Measurements from ENCODE around the gene TAS2R50. TPM values are rescaled to one million over a fixed set of nuclear protein-coding genes. Genes with fewer than 3 reads are reported as not detected.

Gene TAS2R50
- total and polyA plus RNA-seq, 4 donors: 0.89 to 7.8 TPM; not detected in 2

GRCh38 chr12:10994307-10994706, 7.6 kb upstream of the TAS2R50 start:
- Histone ChIP-seq H3K9ac (ENCODE audit: low read depth in 1 of 2, low read length in 2 of 2) (no peak overlapping the region), H3K4me3 (ENCODE audit: low read depth in 1 of 3, low read length in 3 of 3) (no peak overlapping the region), H3K27me3 (ENCODE audit: control insufficient read depth in 4 of 4, insufficient read depth in 4 of 4, low read length in 3 of 4) (no peaks in the 10 kb centered on the region), H3K9me3 (ENCODE audit: control insufficient read depth in 4 of 4, low read length in 3 of 4) (peaks cover 0 to 5% (median 0%) of the 10 kb centered on the region in 4 donors), H3K4me1 (ENCODE audit: control insufficient read depth in 4 of 4, insufficient read depth in 4 of 4, low read length in 3 of 4) (no peaks in the 10 kb centered on the region), H3K27ac (ENCODE audit: low read depth in 1 of 2, low read length in 2 of 2) (no peak overlapping the region), H3K36me3 (ENCODE audit: control insufficient read depth in 4 of 4, insufficient read depth in 3 of 4, low read depth in 1 of 4, low read length in 3 of 4) (peaks cover 0 to 6% (median 3%) of the 10 kb centered on the region in 4 donors)
- DNase-seq (ENCODE audit: low spot score): no peak
- TF ChIP-seq, protein P1, sequence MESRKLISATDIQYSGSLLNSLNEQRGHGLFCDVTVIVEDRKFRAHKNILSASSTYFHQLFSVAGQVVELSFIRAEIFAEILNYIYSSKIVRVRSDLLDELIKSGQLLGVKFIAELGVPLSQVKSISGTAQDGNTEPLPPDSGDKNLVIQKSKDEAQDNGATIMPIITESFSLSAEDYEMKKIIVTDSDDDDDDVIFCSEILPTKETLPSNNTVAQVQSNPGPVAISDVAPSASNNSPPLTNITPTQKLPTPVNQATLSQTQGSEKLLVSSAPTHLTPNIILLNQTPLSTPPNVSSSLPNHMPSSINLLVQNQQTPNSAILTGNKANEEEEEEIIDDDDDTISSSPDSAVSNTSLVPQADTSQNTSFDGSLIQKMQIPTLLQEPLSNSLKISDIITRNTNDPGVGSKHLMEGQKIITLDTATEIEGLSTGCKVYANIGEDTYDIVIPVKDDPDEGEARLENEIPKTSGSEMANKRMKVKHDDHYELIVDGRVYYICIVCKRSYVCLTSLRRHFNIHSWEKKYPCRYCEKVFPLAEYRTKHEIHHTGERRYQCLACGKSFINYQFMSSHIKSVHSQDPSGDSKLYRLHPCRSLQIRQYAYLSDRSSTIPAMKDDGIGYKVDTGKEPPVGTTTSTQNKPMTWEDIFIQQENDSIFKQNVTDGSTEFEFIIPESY (IDR thresholded peaks at IDR 0.05): no peak
- no peak for TF ChIP-seq GABPA (IDR thresholded peaks at IDR 0.05 in 1 of 2, conservative IDR thresholded peaks at IDR 0.05 in 1 of 2)
- TF ChIP-seq TAF1 (conservative IDR thresholded peaks at IDR 0.05): no peak
- no peak for TF ChIP-seq HNF4A (conservative IDR thresholded peaks at IDR 0.05)
- TF ChIP-seq, protein P2, sequence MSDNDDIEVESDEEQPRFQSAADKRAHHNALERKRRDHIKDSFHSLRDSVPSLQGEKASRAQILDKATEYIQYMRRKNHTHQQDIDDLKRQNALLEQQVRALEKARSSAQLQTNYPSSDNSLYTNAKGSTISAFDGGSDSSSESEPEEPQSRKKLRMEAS (IDR thresholded peaks at IDR 0.05): no peak
- TF ChIP-seq, protein P3, sequence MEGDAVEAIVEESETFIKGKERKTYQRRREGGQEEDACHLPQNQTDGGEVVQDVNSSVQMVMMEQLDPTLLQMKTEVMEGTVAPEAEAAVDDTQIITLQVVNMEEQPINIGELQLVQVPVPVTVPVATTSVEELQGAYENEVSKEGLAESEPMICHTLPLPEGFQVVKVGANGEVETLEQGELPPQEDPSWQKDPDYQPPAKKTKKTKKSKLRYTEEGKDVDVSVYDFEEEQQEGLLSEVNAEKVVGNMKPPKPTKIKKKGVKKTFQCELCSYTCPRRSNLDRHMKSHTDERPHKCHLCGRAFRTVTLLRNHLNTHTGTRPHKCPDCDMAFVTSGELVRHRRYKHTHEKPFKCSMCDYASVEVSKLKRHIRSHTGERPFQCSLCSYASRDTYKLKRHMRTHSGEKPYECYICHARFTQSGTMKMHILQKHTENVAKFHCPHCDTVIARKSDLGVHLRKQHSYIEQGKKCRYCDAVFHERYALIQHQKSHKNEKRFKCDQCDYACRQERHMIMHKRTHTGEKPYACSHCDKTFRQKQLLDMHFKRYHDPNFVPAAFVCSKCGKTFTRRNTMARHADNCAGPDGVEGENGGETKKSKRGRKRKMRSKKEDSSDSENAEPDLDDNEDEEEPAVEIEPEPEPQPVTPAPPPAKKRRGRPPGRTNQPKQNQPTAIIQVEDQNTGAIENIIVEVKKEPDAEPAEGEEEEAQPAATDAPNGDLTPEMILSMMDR (IDR thresholded peaks at IDR 0.05; ENCODE audit: low read depth, low read length, missing input control): no peak
- TF ChIP-seq SP1 (IDR thresholded peaks at IDR 0.05): no peak
- no peak for TF ChIP-seq RAD21 (IDR thresholded peaks at IDR 0.05)
- no peak for TF ChIP-seq JUND (IDR thresholded peaks at IDR 0.05)
- no peak for TF ChIP-seq REST (IDR thresholded peaks at IDR 0.05)
- TF ChIP-seq HNF4G (IDR thresholded peaks at IDR 0.05): no peak
- no peak for TF ChIP-seq ATF3 (IDR thresholded peaks at IDR 0.05)
- no peak for TF ChIP-seq RXRA (IDR thresholded peaks at IDR 0.05)
- TF ChIP-seq FOXA1 (IDR thresholded peaks at IDR 0.05): no peak
- WGBS: 98% methylated on average over 3 of the region's 3 CpGs

GRCh38 chr12:10989107-10989506, 2.4 kb upstream of the TAS2R50 start:
- H3K27me3 ChIP-seq (ENCODE audit: control insufficient read depth in 4 of 4, insufficient read depth in 4 of 4, low read length in 3 of 4): no peaks in the 10 kb centered on the region
- 97% methylated on average over 2 of the region's 2 CpGs for WGBS
- no peak overlapping the region for H3K9ac ChIP-seq (ENCODE audit: low read depth in 1 of 2, low read length in 2 of 2)
- no peak for TF ChIP-seq RAD21 (IDR thresholded peaks at IDR 0.05)
- TF ChIP-seq TAF1 (conservative IDR thresholded peaks at IDR 0.05): no peak
- no peak for TF ChIP-seq GABPA (IDR thresholded peaks at IDR 0.05 in 1 of 2, conservative IDR thresholded peaks at IDR 0.05 in 1 of 2)
- TF ChIP-seq, protein P1 (IDR thresholded peaks at IDR 0.05): no peak
- no peak for TF ChIP-seq NR2F2 (IDR thresholded peaks at IDR 0.05)
- no peak for TF ChIP-seq JUND (IDR thresholded peaks at IDR 0.05)
- TF ChIP-seq FOXA1 (IDR thresholded peaks at IDR 0.05): no peak
- no peak for TF ChIP-seq HNF4A (conservative IDR thresholded peaks at IDR 0.05)
- no peak overlapping the region for H3K27ac ChIP-seq (ENCODE audit: low read depth in 1 of 2, low read length in 2 of 2)
- no peak for DNase-seq (ENCODE audit: low spot score)
- peaks cover 0 to 6% (median 2%) of the 10 kb centered on the region in 4 donors for H3K36me3 ChIP-seq (ENCODE audit: control insufficient read depth in 4 of 4, insufficient read depth in 3 of 4, low read depth in 1 of 4, low read length in 3 of 4)
- no peak overlapping the region for H3K4me3 ChIP-seq (ENCODE audit: low read depth in 1 of 3, low read length in 3 of 3)
- H3K4me1 ChIP-seq (ENCODE audit: control insufficient read depth in 4 of 4, insufficient read depth in 4 of 4, low read length in 3 of 4): no peaks in the 10 kb centered on the region
- H3K9me3 ChIP-seq (ENCODE audit: control insufficient read depth in 4 of 4, low read length in 3 of 4): peaks cover 0 to 5% (median 0%) of the 10 kb centered on the region in 4 donors
